Measurements from ENCODE around the gene R3HCC1L.

Gene R3HCC1L

DNA sequence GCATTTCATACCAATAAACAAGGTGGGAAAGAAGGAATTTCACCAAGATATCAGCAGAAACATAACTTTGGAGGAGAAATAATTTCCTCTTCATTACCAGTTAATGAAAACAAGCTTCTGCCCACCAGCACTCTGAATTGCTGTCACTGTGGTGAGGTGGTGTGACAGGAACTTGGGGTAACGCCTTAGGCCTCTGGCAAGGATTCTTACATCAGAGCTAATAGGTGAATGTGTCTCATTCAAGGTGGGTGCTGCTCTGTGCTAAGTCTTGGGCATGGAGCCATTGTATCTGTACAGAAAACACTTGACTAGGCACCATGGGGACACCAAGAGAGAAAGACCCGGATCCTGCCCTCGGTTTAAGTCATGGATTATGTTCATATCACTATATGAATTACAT lies 141.9 kb downstream of the R3HCC1L start:
- no peak for DNase-seq (ENCODE audit: low read depth)

DNA sequence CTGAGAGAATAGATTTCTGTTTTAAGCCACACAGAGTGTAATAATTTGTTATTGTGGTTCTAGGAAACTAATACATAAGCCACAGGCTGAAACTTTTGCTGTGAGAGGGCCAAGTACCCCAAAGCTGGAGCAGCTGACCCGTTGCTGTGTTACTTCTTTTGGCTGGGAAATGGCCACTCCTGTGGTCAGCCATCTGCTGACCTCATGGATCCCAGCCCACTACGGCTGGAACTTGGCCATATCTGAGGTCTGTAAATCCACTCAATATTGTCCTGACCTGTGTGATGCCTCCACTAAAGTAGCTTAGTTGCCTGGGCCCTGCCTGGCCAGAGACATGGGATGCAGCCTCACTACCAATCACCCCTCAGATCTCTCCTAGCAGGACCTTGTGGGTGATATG lies 151.0 kb downstream of the R3HCC1L start:
- no peak for DNase-seq (ENCODE audit: low read depth)

DNA sequence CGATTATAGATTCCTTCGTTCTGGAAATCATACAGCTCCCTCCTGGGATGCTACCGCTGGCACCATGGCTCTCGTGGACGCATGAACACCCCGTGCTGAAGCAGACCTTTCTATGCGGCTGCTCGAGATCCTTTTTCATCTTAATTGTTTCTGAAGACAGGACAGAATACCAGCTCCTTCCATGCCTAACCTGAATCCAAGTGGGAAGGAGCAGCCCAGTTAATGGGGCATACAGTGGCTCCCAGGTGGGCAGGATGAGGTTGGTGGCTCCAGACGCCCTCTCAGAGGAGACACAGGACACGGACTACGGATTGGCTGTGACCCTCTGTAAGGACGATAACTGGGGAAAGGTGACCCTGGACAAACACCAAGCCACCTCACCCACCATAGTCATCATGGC lies 152.0 kb downstream of the R3HCC1L start:
- DNase-seq (ENCODE audit: low read depth): no peak

DNA sequence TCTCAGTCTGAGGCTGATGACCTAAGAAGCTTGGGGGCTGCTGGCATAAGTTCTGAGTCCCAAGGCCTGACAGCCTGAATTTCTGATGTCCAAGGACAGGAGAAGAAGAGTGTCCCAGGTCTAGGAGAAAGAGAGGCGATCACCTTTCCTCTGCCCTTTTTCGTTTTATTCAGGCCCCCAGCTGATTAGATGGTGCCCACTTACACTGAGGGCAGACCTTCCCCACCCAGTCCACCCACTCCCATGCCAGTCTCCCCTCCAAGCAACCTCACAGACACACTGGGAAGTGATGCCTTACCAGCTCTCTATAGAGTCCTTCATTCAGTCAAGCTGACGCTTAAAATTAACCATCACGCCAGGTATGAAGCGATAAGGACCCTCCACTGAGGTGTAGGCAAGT lies 152.9 kb downstream of the R3HCC1L start:
- DNase-seq (ENCODE audit: low read depth): no peak

DNA sequence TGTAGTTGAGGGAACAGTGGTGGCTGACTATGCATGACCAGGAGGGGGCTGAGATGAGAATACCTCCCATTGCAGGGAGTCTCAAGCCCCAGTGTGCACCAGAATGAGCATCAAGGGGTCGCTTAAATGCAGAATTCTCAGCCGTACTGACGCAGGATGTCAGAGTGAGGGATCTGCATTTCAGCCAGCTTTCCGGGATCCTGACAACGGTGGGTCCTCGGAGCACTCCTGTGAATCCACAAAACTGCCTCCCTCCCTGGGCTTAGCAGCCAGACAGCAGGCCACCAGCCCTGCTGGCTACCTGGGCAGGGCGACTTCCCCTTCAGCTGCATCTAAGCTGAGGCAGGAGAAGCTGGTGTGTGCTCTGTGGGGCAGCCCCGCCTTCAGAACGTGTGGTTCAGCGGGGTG lies 155.3 kb downstream of the R3HCC1L start:
- DNase-seq (ENCODE audit: low read depth): no peak

DNA sequence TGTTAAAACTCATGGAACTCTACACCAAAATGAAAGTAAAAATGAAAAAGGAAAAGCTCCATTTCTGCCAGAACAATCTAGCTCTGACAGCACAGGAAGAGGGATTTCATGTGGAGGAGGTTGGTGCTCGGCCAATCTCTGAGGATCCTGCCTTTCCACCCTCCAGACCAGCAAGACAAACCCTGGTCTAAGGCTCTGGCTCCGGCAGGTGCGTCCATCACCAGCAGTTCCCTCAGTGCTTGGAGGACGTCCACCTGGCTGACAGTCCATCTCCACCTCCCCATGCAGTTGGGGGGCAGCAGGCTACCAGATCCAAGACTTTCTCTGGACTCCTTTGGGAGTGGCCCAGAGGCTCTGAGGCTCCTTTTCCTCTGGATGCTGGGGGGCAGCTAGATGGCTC lies 158.5 kb downstream of the R3HCC1L start:
- no peak for DNase-seq (ENCODE audit: low read depth)

DNA sequence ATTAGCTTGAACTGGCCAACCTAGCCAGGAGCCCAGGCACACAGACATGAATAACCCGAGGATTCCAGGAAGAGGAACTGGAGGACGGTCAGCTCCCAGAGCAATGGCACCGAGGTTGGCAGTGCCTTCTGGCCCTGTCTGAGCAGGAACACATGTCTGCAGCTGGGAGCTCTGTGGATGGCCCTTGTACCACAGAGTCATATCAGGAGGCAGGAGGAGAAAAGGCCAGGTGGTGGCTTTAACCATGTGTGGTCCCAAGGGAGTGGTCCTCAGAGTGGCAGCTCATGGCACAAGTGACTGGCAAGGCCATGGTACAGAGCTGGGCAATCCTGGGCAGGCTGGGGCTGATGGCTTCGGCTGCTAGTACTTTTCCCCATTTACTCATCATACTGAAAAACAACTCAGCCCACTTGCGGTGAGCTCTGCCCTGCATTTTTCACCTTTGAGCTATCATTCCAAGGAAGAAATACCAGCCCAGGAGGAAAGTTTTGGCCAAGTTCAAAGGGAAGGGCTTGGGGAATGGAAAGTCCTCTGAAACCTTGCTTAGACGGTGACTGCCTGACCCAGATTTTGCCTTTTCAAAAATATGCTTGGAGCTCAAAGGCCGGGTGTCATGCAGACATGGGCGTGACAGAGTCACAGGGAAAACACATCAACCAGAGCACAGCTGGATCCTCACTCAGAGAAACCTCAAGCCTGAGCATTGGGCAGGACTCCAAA lies 159.3 kb downstream of the R3HCC1L start:
- no peak for DNase-seq (ENCODE audit: low read depth)

DNA sequence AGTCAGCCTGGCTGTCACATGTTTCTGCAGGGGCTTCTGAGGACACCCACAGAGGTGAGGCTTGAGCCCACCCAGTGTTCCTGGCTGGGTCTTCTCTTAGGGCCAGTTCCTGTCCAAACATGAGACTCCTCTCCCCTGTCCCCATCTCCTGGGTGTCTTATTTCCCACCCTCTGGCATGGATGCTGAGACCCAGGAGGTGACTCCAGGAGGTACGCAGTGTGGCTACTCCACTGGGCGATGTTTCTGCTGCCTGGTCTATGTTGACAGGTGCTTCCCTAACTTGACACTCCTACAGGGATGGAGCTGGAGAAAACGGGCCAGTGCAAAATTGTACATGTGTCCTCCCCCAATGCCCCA lies 159.8 kb downstream of the R3HCC1L start:
- no peak for DNase-seq (ENCODE audit: low read depth)
